ENCODE data around the gene GLYATL2.

The GLYATL2 gene

DNA sequence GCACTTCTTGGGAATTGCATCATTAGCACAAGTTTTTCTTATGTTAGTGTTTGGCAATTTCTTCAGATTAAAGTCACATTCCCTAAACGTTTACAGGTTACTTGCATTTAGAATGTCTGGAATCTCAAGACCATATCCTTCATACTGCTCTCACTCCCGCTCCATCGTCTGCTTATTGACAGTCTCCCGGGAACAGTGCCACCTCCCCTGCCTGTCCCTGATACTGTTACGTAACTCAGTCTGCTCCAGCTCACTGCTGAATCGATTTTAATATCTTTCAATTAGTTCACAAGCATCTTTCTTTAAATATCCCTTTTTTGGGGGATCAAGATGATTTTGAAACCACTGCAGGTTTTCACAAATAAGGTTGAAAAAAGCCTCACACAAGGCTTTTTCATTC lies 48.2 kb downstream of the GLYATL2 start:
- DNase-seq, result no peak

GRCh38 chr11:58788355-58789023 lies 56.0 kb downstream of the GLYATL2 start:
- DNase-seq, result peak; percentile 15 to 19

- DNase-seq, result no peak
These were observed 56.6 kb downstream of the GLYATL2 start for GRCh38 chr11:58787903-58788302.

DNA sequence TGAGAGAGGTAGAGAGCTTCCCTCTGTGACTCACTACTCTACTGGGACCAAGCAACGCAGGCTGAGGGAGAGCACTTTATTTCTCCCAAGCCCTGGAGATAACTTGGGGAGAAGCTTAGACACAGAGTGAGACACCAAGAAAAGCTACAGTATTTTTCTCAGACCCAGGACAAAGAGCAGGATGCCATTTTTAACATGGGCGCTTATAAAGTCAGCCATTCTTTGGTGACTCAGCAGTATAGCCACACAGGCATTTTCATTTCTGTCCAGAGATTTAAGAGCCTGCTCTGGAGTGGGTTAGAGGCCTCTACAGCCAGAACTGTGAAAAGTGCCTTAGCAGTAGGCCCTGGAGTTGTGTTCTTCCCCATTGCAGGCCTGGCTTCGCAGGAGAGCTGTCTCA lies 57.8 kb downstream of the GLYATL2 start:
- no peak for DNase-seq

GRCh38 chr11:58784995-58785394 lies 59.5 kb downstream of the GLYATL2 start:
- no peak for DNase-seq

Measured in activated CD4-positive, alpha-beta T cell treated with anti-CD3 and anti-CD28 coated beads, Interleukin-2, amount 50 U/mL, for 4 hours (primary cell).